Ishikawa (cell line): ENCODE measurements around the gene KIF3A.

Experiments used
- CEBPB ChIP-seq: IDR thresholded peaks from 2 replicates; pipeline ENCODE4 v1.6.1; 2012
- CREB1 ChIP-seq: IDR thresholded peaks from 2 replicates; pipeline ENCODE4 v1.6.1; 2012; ENCODE audit warnings: low read depth
- EP300 ChIP-seq: IDR thresholded peaks from 2 replicates; pipeline ENCODE4 v1.6.1; 2012; ENCODE audit warnings: borderline replicate concordance
- FOXM1 ChIP-seq: IDR thresholded peaks from 2 replicates; pipeline ENCODE4 v1.6.1; 2012; ENCODE audit warnings: low read depth, borderline replicate concordance
- NFIC ChIP-seq: IDR thresholded peaks from 2 replicates; pipeline ENCODE4 v1.6.1; 2012
- RAD21 ChIP-seq: IDR thresholded peaks from 2 replicates; pipeline ENCODE4 v1.6.1; 2012; ENCODE audit warnings: low read depth
- TAF1 ChIP-seq: IDR thresholded peaks from 2 replicates; pipeline ENCODE4 v1.6.1; 2012; ENCODE audit warnings: low read depth, mild to moderate bottlenecking
- TCF12 ChIP-seq: IDR thresholded peaks from 2 replicates; pipeline ENCODE4 v1.6.1; 2012; ENCODE audit warnings: low read depth
- YY1 ChIP-seq: IDR thresholded peaks from 2 replicates; pipeline ENCODE4 v1.6.1; 2012; ENCODE audit warnings: low read depth
- ZBTB7A ChIP-seq: IDR thresholded peaks from 2 replicates; pipeline ENCODE4 v1.6.1; 2012; ENCODE audit warnings: low read depth
- TF ChIP-seq, protein P1 (sequence below): IDR thresholded peaks from 2 replicates; pipeline ENCODE4 v1.6.1; 2012; ENCODE audit warnings: low read depth, mild to moderate bottlenecking
- TF ChIP-seq, protein P2 (sequence below): IDR thresholded peaks from 2 replicates; pipeline ENCODE4 v1.6.1; 2012
- TF ChIP-seq, protein P3 (sequence below): IDR thresholded peaks from 2 replicates; pipeline ENCODE4 v1.6.1; 2012

DNA sequence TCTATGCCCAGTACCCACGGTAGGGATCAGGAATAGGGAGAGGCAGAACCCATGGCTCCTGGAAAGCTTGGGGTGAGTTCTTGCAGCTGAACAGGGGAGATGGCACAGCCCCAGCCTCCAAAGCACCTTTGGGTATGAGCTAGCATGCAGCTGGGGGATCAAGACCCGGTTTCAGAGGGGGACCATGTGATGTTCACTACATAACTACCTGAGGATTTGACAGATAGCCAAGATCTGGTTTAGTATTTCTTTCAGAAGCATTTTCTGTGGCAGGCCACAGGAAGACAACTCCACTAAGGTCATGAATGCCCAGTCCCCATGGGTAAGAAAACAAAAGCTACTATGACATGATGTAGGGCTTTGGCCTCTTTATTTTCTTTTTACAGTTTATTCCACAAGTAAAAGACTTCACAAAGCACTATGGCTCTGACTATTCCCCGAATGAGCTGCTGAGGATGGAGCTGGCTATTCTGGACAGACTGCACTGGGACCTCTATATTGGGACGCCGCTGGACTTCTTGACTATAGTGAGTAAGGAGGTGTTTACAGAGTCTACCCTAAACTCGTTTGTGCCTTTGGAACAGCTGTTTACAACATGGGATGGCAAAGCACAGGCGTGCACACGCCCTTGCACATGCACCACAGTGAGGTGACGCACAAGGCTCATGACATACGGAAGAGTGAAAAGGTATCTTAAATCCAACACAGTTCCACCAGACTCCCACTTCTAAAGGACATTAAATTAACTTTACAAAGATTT, 13.3 kb upstream of the KIF3A start:
- no peak for TF ChIP-seq YY1
- no peak for TF ChIP-seq ZBTB7A
- no peak for TF ChIP-seq EP300
- TF ChIP-seq, protein P1, sequence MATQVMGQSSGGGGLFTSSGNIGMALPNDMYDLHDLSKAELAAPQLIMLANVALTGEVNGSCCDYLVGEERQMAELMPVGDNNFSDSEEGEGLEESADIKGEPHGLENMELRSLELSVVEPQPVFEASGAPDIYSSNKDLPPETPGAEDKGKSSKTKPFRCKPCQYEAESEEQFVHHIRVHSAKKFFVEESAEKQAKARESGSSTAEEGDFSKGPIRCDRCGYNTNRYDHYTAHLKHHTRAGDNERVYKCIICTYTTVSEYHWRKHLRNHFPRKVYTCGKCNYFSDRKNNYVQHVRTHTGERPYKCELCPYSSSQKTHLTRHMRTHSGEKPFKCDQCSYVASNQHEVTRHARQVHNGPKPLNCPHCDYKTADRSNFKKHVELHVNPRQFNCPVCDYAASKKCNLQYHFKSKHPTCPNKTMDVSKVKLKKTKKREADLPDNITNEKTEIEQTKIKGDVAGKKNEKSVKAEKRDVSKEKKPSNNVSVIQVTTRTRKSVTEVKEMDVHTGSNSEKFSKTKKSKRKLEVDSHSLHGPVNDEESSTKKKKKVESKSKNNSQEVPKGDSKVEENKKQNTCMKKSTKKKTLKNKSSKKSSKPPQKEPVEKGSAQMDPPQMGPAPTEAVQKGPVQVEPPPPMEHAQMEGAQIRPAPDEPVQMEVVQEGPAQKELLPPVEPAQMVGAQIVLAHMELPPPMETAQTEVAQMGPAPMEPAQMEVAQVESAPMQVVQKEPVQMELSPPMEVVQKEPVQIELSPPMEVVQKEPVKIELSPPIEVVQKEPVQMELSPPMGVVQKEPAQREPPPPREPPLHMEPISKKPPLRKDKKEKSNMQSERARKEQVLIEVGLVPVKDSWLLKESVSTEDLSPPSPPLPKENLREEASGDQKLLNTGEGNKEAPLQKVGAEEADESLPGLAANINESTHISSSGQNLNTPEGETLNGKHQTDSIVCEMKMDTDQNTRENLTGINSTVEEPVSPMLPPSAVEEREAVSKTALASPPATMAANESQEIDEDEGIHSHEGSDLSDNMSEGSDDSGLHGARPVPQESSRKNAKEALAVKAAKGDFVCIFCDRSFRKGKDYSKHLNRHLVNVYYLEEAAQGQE, result no peak
- TF ChIP-seq CEBPB, result no peak
- TF ChIP-seq NFIC, result no peak
- TF ChIP-seq TAF1, result no peak
- no peak for TF ChIP-seq CREB1
- TF ChIP-seq, protein P2, sequence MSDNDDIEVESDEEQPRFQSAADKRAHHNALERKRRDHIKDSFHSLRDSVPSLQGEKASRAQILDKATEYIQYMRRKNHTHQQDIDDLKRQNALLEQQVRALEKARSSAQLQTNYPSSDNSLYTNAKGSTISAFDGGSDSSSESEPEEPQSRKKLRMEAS, result no peak
- TF ChIP-seq, protein P3, sequence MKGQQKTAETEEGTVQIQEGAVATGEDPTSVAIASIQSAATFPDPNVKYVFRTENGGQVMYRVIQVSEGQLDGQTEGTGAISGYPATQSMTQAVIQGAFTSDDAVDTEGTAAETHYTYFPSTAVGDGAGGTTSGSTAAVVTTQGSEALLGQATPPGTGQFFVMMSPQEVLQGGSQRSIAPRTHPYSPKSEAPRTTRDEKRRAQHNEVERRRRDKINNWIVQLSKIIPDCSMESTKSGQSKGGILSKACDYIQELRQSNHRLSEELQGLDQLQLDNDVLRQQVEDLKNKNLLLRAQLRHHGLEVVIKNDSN, result no peak
- no peak for TF ChIP-seq RAD21
- no peak for TF ChIP-seq FOXM1
- no peak for TF ChIP-seq TCF12
